GM12878 (cell line): ENCODE results near the gene FDX2. TPM values are rescaled to one million over a fixed set of nuclear protein-coding genes. Genes with fewer than 3 reads are reported as not detected.

Experiments used
- ATAC-seq: fragments of 200-7000 bp; cut with Tn5 transposase; 3 replicates; pipeline ENCODE4 v1.9.1; 2020; ENCODE audit warnings: mild to moderate bottlenecking, moderate library complexity
- BruUV-seq: library from RNA; stranded (reverse); fragments of 400-500 nt; replicated peaks from 2 replicates; lab custom pipeline; 2021; lab: Mats Ljungman, UMichigan
- CTCF ChIA-PET: fragments of 300-600 bp; sonication (Branson Sonifier 250); formaldehyde crosslinking; extraction: SDS; loops from one replicate; lab custom pipeline; 2021; ENCODE audit warnings: inconsistent platforms; lab: Yijun Ruan, JAX
- POLR2A ChIA-PET: fragments of 350-600 bp; formaldehyde crosslinking; extraction: SDS; loops from one replicate; lab custom pipeline; 2021; ENCODE audit warnings: inconsistent platforms; lab: Charles Lee
- RAD21 ChIA-PET: fragments of 300-600 bp; sonication (Branson Sonifier 250); formaldehyde crosslinking; loops from one replicate; lab custom pipeline; 2023; ENCODE audit warnings: antibody characterized with exemption; ENCODE audit not compliant: unreplicated experiment; lab: Charles Lee
- SMC1A ChIA-PET: fragments of 300-600 bp; sonication (Branson Sonifier 250); formaldehyde crosslinking; loops from one replicate; lab custom pipeline; 2023; ENCODE audit not compliant: unreplicated experiment, uncharacterized antibody; lab: Charles Lee
- DNase-seq: peaks from one replicate; pipeline ENCODE4 v3.0.0-alpha.2; 2011; ENCODE audit warnings: low read depth, low spot score
- FAIRE-seq: peaks from 3 replicates; lab custom pipeline; 2011; peaks lifted over from hg19 to GRCh38; lab: Jason Lieb, UNC
- H2AFZ ChIP-seq: 2 replicates; pipeline ENCODE4 v1.6.0; 2011; ENCODE audit warnings: low read depth, low read length, control low read depth; ENCODE audit not compliant: control insufficient read depth
- H3K27ac ChIP-seq: 2 replicates; pipeline ENCODE4 v1.5.1; 2011; ENCODE audit warnings: control low read depth; ENCODE audit not compliant: control insufficient read depth, insufficient read depth
- H3K27me3 ChIP-seq, 2 experiments: replicated peaks in 1 of 2; 2 replicates each; pipeline versions ENCODE4 v1.6.0 to v1.6.1; 2011; ENCODE audit warnings: low read length in 1 of 2; ENCODE audit not compliant: control insufficient read depth in 2 of 2, insufficient read depth in 2 of 2
- H3K36me3 ChIP-seq, 2 experiments: 2 replicates each; pipeline ENCODE4 v1.5.1; 2011; ENCODE audit warnings: low read length in 1 of 2; ENCODE audit not compliant: control insufficient read depth in 2 of 2, insufficient read depth in 2 of 2
- H3K4me1 ChIP-seq: 2 replicates; pipeline ENCODE4 v1.6.1; 2011; ENCODE audit warnings: mild to moderate bottlenecking, low read length, moderate library complexity, mixed read lengths; ENCODE audit not compliant: control insufficient read depth, insufficient read depth
- H3K4me2 ChIP-seq: 2 replicates; pipeline ENCODE4 v1.6.0; 2011; ENCODE audit warnings: control low read depth; ENCODE audit not compliant: control insufficient read depth, insufficient read depth
- H3K4me3 ChIP-seq: fragments of 200-600 bp; sonication (generic); 2 replicates; pipeline ENCODE4 v1.5.1; 2016
- H3K79me2 ChIP-seq: 2 replicates; pipeline ENCODE4 v1.6.0; 2011; ENCODE audit warnings: low read length; ENCODE audit not compliant: control insufficient read depth, insufficient read depth
- H3K9ac ChIP-seq: 2 replicates; pipeline ENCODE4 v1.8.0; 2011; ENCODE audit warnings: low read length, control low read depth, mixed read lengths; ENCODE audit not compliant: control insufficient read depth, insufficient read depth
- H3K9me3 ChIP-seq: replicated peaks from 3 replicates; pipeline ENCODE4 v1.5.1; 2011; ENCODE audit warnings: mild to moderate bottlenecking, low read length; ENCODE audit not compliant: control insufficient read depth, insufficient read depth
- H4K20me1 ChIP-seq: 2 replicates; pipeline ENCODE4 v1.6.0; 2011; ENCODE audit not compliant: control insufficient read depth, insufficient read depth
- BHLHE40 ChIP-seq, 2 experiments: fragments of 450-650 bp in 1 of 2; IDR thresholded peaks; 2 replicates each; pipeline ENCODE4 v1.6.1; 2011 to 2017; ENCODE audit warnings: low read depth in 2 of 2, borderline replicate concordance in 1 of 2, improper control_type of control experiment in 1 of 2, low read length in 1 of 2, mild to moderate bottlenecking in 1 of 2
- CHD4 ChIP-seq: fragments of 200-600 bp; sonication (generic); IDR thresholded peaks from 2 replicates; pipeline ENCODE4 v1.6.1; 2016; ENCODE audit warnings: mild to moderate bottlenecking
- CUX1 ChIP-seq: IDR thresholded peaks from 2 replicates; pipeline ENCODE4 v1.6.1; 2012; ENCODE audit warnings: improper control_type of control experiment, low read depth, low read length; ENCODE audit not compliant: insufficient replicate concordance
- HSF1 ChIP-seq: fragments of 150-350 bp; IDR thresholded peaks from 2 replicates; pipeline ENCODE4 v1.6.1; 2014; ENCODE audit warnings: mild to moderate bottlenecking, low read depth, low read length
- KDM1A ChIP-seq: fragments of 200-600 bp; sonication (generic); IDR thresholded peaks from 2 replicates; pipeline ENCODE4 v1.6.1; 2016; ENCODE audit warnings: borderline replicate concordance
- MEF2A ChIP-seq: IDR thresholded peaks from 2 replicates; pipeline ENCODE4 v1.6.1; 2011; ENCODE audit warnings: low read depth, mild to moderate bottlenecking, low read length, moderate library complexity; ENCODE audit not compliant: insufficient read depth
- MYC ChIP-seq: IDR thresholded peaks from 2 replicates; pipeline ENCODE4 v1.6.1; 2011; ENCODE audit warnings: mild to moderate bottlenecking, low read length, moderate library complexity, inconsistent platforms; ENCODE audit not compliant: insufficient read depth, insufficient replicate concordance, insufficient read length, severe bottlenecking
- NFIC ChIP-seq: IDR thresholded peaks from 2 replicates; pipeline ENCODE4 v1.6.1; 2012; ENCODE audit warnings: low read depth, mild to moderate bottlenecking, inconsistent platforms, low read length, moderate library complexity
- NFXL1 ChIP-seq: fragments of 450-650 bp; IDR thresholded peaks from 2 replicates; pipeline ENCODE4 v1.6.1; 2017; ENCODE audit warnings: antibody characterized with exemption, mild to moderate bottlenecking, borderline replicate concordance
- SIX5 ChIP-seq: IDR thresholded peaks from 2 replicates; pipeline ENCODE4 v1.6.1; 2011; ENCODE audit warnings: mild to moderate bottlenecking, low read depth, low read length, moderate library complexity; ENCODE audit not compliant: severe bottlenecking
- SMAD5 ChIP-seq: IDR thresholded peaks from 2 replicates; pipeline ENCODE4 v1.6.1; 2016; ENCODE audit warnings: antibody characterized with exemption, low read depth
- SUPT20H ChIP-seq: IDR thresholded peaks from 2 replicates; pipeline ENCODE4 v1.6.1; 2011; ENCODE audit warnings: low read depth, mild to moderate bottlenecking, low read length, moderate library complexity, borderline replicate concordance; ENCODE audit not compliant: control insufficient read depth
- TBL1XR1 ChIP-seq: IDR thresholded peaks from 2 replicates; pipeline ENCODE4 v1.6.1; 2012; ENCODE audit warnings: low read depth, low read length, improper control_type of control experiment
- ZNF274 ChIP-seq: IDR thresholded peaks from one replicate; pipeline ENCODE4 v1.8.0; 2011; ENCODE audit not compliant: insufficient read length, insufficient read depth
- WGBS: methylation state at CpG from one replicate; pipeline ENCODE4 v1.1.6; 2016; ENCODE audit warnings: low lambda C conversion rate; ENCODE audit not compliant: insufficient replicate concordance, insufficient coverage; ENCODE audit errors: missing lambda C conversion rate; 5-methylcytosine and 5-hydroxymethylcytosine counted together
- in situ Hi-C: fragments of 300-500 bp; cut with MboI; formaldehyde crosslinking; loops from 9 replicates; pipeline ENCODE4 v1.14.3; 2018; ENCODE audit warnings: mixed read lengths
- intact Hi-C: fragments of 100-400 bp; cut with micrococcal nuclease; formaldehyde crosslinking; loops from one replicate; pipeline ENCODE4 v1.14.2; 2022; ENCODE audit not compliant: unreplicated experiment
- polyA plus RNA-seq, 11 experiments: library from polyadenylated mRNA; depleted of rRNA in 4 of 11; unstranded in 6 of 11; stranded (reverse) in 5 of 11; fragments of >200 nt; fragmentation: Nextera tagmentation in 4 of 11; fragmentation: Illumina TruSeq in 1 of 11; extraction: Ambion mirVana in 4 of 11; extraction: Trizol in 1 of 11; gene quantifications; 1 replicate in 1 of 11; 2 replicates in 10 of 11; pipeline versions ENCODE4 v1.2.1 to v1.2.3, GENCODE V29; 2011 to 2016; ENCODE audit warnings: inconsistent platforms in 2 of 11, missing spikeins in 2 of 11, low read depth in 1 of 11
- total RNA-seq, 4 experiments: library from RNA; depleted of rRNA in 3 of 4; stranded (reverse); fragments of >200 nt in 3 of 4; fragmentation: Illumina TruSeq in 1 of 4; extraction: Trizol in 1 of 4; gene quantifications; 2 replicates each; pipeline versions ENCODE4 v1.2.1 to v1.2.3, GENCODE V29; 2013 to 2021

Gene FDX2
- total and polyA plus RNA-seq, 10 of the 15 experiments (the other 5 are each of a cell fraction or from before 2014, with no cell fraction given) = 1.4 to 50.4 (median 24.7) TPM

- CTCF ChIA-PET = interaction anchor here (0.7 to 1.8 kb wide), 3 partner anchors 18 to 74 kb away, joined by 3 to 7 read pairs (median 5); no protein-coding TSS in a partner anchor
- no peaks in the 10 kb centered on the region for H3K79me2 ChIP-seq
- no peak for FAIRE-seq
- TF ChIP-seq CUX1 (no peak), BHLHE40 (IDR thresholded peaks at IDR 0.05; ENCODE audit: borderline replicate concordance in 1 of 2, low read depth in 2 of 2, low read length in 1 of 2) (no peak), KDM1A (no peak), SMAD5 (no peak), ZNF274 (no peak), MYC (no peak), SIX5 (no peak), TBL1XR1 (no peak), NFIC (no peak), NFXL1 (no peak), MEF2A (no peak), HSF1 (no peak), SUPT20H (no peak), CHD4 (no peak)
Observed at GRCh38 chr19:10292789-10293636, 22.8 kb downstream of the FDX2 start.

More at GRCh38 chr19:10292789-10293636, 22.8 kb downstream of the FDX2 start:
- Histone ChIP-seq H3K27me3 (peaks cover 3 to 16% of the 10 kb centered on the region in 2 experiments), H4K20me1 (no peaks in the 10 kb centered on the region), H3K4me1 (peaks cover 46% of the 10 kb centered on the region), H3K27ac (no peak overlapping the region), H3K9ac (no peak overlapping the region), H3K36me3 (no peaks in the 10 kb centered on the region; a peak in 1 of 4 replicates), H3K4me3 (peak overlapping the region; percentile 63), H3K4me2 (peak overlapping the region; percentile 98), H2AFZ (peak overlapping the region; percentile 50; the same call in 1 of the 2 replicates), H3K9me3 (no peaks in the 10 kb centered on the region; the same call in 2 of the 3 replicates)
- RAD21 ChIA-PET = no interaction called here
- in situ Hi-C loops (no loop called here), intact Hi-C loops (no loop called here)
- 43% methylated on average over 56 of the region's 56 CpGs for WGBS
- POLR2A ChIA-PET = interaction anchor here (0.6 to 1.2 kb wide), 2 partner anchors 13 to 19 kb away, joined by 3 to 4 read pairs; no protein-coding TSS in a partner anchor
- SMC1A ChIA-PET = interaction anchor here (1.2 to 1.8 kb wide), 2 partner anchors 19 to 22 kb away, joined by 3 to 14 read pairs; partner anchors contain the start of gene ICAM1
- DNase-seq (no peak), ATAC-seq (no peak)
- BruUV-seq = no TSS peak
